HG02852 (cell line): ENCODE results near the gene LONRF2.

Experiments used
- ATAC-seq: cut with Tn5 transposase; IDR thresholded peaks from one replicate; pipeline ENCODE4 v1.9.1; 2021; ENCODE audit warnings: mild to moderate bottlenecking, moderate library complexity; ENCODE audit not compliant: unreplicated experiment

LONRF2 gene

GRCh38 chr2:100237770-100238169, 84.5 kb downstream of the LONRF2 start:
- no peak for ATAC-seq

- no peak for ATAC-seq
Measured at GRCh38 chr2:100237163-100237562, 85.1 kb downstream of the LONRF2 start.

- ATAC-seq, result no peak
Measured at GRCh38 chr2:100236166-100236565, 86.1 kb downstream of the LONRF2 start.

GRCh38 chr2:100235581-100235980, 86.7 kb downstream of the LONRF2 start:
- ATAC-seq, result no peak

GRCh38 chr2:100235098-100235497, 87.2 kb downstream of the LONRF2 start:
- ATAC-seq, result peak; percentile 98

GRCh38 chr2:100234141-100234540, 88.2 kb downstream of the LONRF2 start:
- ATAC-seq, result no peak

GRCh38 chr2:100233061-100233460, 89.2 kb downstream of the LONRF2 start:
- no peak for ATAC-seq

GRCh38 chr2:100230754-100231153, 91.5 kb downstream of the LONRF2 start:
- no peak for ATAC-seq

- ATAC-seq, result no peak
Measured at GRCh38 chr2:100228967-100229366, 93.3 kb downstream of the LONRF2 start.

- ATAC-seq, result no peak
Measured at GRCh38 chr2:100228415-100228814, 93.9 kb downstream of the LONRF2 start.

- ATAC-seq, result no peak
Measured at GRCh38 chr2:100224988-100225710, 97.2 kb downstream of the LONRF2 start.

GRCh38 chr2:100223502-100223901, 98.8 kb downstream of the LONRF2 start:
- no peak for ATAC-seq
